Liver (tissue), 9 donors: ENCODE results near the gene SEC14L6. TPM values are rescaled to one million over a fixed set of nuclear protein-coding genes. Genes with fewer than 3 reads are reported as not detected.

Source experiments
- DNase-seq: peaks from one replicate; pipeline ENCODE4 v3.0.0-alpha.2; 2017; ENCODE audit warnings: low spot score
- H3K27ac ChIP-seq, 2 donors: one replicate each; pipeline ENCODE4 v1.7.0; 2013; ENCODE audit warnings: inconsistent platforms in 2 of 2, low read length in 2 of 2, control low read depth in 1 of 2, low read depth in 1 of 2, mild to moderate bottlenecking in 1 of 2
- H3K27me3 ChIP-seq, 4 donors: one replicate each; pipeline versions ENCODE4 v1.6.1 to v1.7.0; 2013; ENCODE audit warnings: low read length in 3 of 4, inconsistent platforms in 1 of 4, mild to moderate bottlenecking in 1 of 4, moderate library complexity in 1 of 4; ENCODE audit not compliant: control insufficient read depth in 4 of 4, insufficient read depth in 4 of 4
- H3K36me3 ChIP-seq, 4 donors: one replicate each; pipeline versions ENCODE4 v1.6.1 to v1.7.0; 2013; ENCODE audit warnings: low read length in 3 of 4, mild to moderate bottlenecking in 3 of 4, low read depth in 1 of 4, moderate library complexity in 1 of 4; ENCODE audit not compliant: control insufficient read depth in 4 of 4, insufficient read depth in 3 of 4
- H3K4me1 ChIP-seq, 4 donors: one replicate each; pipeline versions ENCODE4 v1.6.1 to v1.7.0; 2013; ENCODE audit warnings: low read length in 3 of 4, mild to moderate bottlenecking in 3 of 4, moderate library complexity in 1 of 4; ENCODE audit not compliant: control insufficient read depth in 4 of 4, insufficient read depth in 4 of 4
- H3K4me3 ChIP-seq, 3 donors: one replicate each; pipeline versions ENCODE4 v1.6.1 to v1.7.0; 2013; ENCODE audit warnings: low read length in 3 of 3, control low read depth in 1 of 3, low read depth in 1 of 3, mild to moderate bottlenecking in 1 of 3
- H3K9ac ChIP-seq, 2 donors: one replicate each; pipeline ENCODE4 v1.7.0; 2013; ENCODE audit warnings: low read length in 2 of 2, mild to moderate bottlenecking in 2 of 2, moderate library complexity in 2 of 2, control low read depth in 1 of 2, low read depth in 1 of 2
- H3K9me3 ChIP-seq, 4 donors: one replicate each; pipeline versions ENCODE4 v1.6.1 to v1.7.0; 2013; ENCODE audit warnings: low read length in 3 of 4; ENCODE audit not compliant: control insufficient read depth in 4 of 4
- ATF3 ChIP-seq: IDR thresholded peaks from 2 replicates; pipeline ENCODE4 v1.6.1; 2016; ENCODE audit warnings: antibody characterized with exemption
- FOXA1 ChIP-seq: IDR thresholded peaks from 2 replicates; pipeline ENCODE4 v1.6.1; 2016; ENCODE audit warnings: antibody characterized with exemption
- FOXA2 ChIP-seq: IDR thresholded peaks from 2 replicates; pipeline ENCODE4 v1.6.1; 2016; ENCODE audit warnings: antibody characterized with exemption
- HNF4A ChIP-seq, 2 donors: conservative IDR thresholded peaks; 2 replicates each; pipeline ENCODE4 v1.6.1; 2016; ENCODE audit warnings: antibody characterized with exemption in 2 of 2, mild to moderate bottlenecking in 2 of 2
- JUND ChIP-seq, 2 donors: IDR thresholded peaks; 2 replicates each; pipeline ENCODE4 v1.6.1; 2016; ENCODE audit warnings: antibody characterized with exemption in 2 of 2
- NR2F2 ChIP-seq: IDR thresholded peaks from 2 replicates; pipeline ENCODE4 v1.6.1; 2016; ENCODE audit warnings: antibody characterized with exemption
- REST ChIP-seq: IDR thresholded peaks from 2 replicates; pipeline ENCODE4 v1.6.1; 2016; ENCODE audit warnings: antibody characterized with exemption, mild to moderate bottlenecking
- RXRA ChIP-seq, 2 donors: IDR thresholded peaks; 2 replicates each; pipeline ENCODE4 v1.6.1; 2017 to 2018; ENCODE audit warnings: antibody characterized with exemption in 2 of 2, mild to moderate bottlenecking in 1 of 2
- SP1 ChIP-seq: IDR thresholded peaks from 2 replicates; pipeline ENCODE4 v1.6.1; 2018; ENCODE audit warnings: antibody characterized with exemption, mild to moderate bottlenecking
- TAF1 ChIP-seq: conservative IDR thresholded peaks from 2 replicates; pipeline ENCODE4 v1.6.1; 2016; ENCODE audit warnings: antibody characterized with exemption, mild to moderate bottlenecking
- ZBTB33 ChIP-seq: IDR thresholded peaks from 2 replicates; pipeline ENCODE4 v1.6.1; 2016; ENCODE audit warnings: antibody characterized with exemption
- WGBS: extraction: QIAGEN DNeasy Blood & Tissue Kit; methylation state at CpG from one replicate; pipeline ENCODE4 v1.1.7; 2013; 5-methylcytosine and 5-hydroxymethylcytosine counted together
- polyA plus RNA-seq, 2 donors: library from polyadenylated mRNA; stranded (reverse) in 1 of 2; unstranded in 1 of 2; fragments of 200-250 nt in 1 of 2; fragments of >200 nt in 1 of 2; fragmentation: Nextera tagmentation in 1 of 2; extraction: Ambion mirVana in 1 of 2; gene quantifications; one replicate each; pipeline versions ENCODE4 v1.2.1 to v1.2.3, GENCODE V29; 2013 to 2015
- total RNA-seq, 2 donors: library from RNA; depleted of rRNA; stranded (reverse); fragments of >200 nt; gene quantifications; one replicate each; pipeline ENCODE4 v1.2.3, GENCODE V29; 2014
- TF ChIP-seq, protein P1 (sequence below): IDR thresholded peaks from 2 replicates; pipeline ENCODE4 v1.6.1; 2016; ENCODE audit warnings: antibody characterized with exemption
- donor health status: healthy.
- donor health status: healthy.
- donor health status: healthy.
- donor health status: healthy.
- donor health status: healthy.

Gene SEC14L6
- total and polyA plus RNA-seq, 4 donors = 0.18 to 0.70 (median 0.28) TPM

DNA sequence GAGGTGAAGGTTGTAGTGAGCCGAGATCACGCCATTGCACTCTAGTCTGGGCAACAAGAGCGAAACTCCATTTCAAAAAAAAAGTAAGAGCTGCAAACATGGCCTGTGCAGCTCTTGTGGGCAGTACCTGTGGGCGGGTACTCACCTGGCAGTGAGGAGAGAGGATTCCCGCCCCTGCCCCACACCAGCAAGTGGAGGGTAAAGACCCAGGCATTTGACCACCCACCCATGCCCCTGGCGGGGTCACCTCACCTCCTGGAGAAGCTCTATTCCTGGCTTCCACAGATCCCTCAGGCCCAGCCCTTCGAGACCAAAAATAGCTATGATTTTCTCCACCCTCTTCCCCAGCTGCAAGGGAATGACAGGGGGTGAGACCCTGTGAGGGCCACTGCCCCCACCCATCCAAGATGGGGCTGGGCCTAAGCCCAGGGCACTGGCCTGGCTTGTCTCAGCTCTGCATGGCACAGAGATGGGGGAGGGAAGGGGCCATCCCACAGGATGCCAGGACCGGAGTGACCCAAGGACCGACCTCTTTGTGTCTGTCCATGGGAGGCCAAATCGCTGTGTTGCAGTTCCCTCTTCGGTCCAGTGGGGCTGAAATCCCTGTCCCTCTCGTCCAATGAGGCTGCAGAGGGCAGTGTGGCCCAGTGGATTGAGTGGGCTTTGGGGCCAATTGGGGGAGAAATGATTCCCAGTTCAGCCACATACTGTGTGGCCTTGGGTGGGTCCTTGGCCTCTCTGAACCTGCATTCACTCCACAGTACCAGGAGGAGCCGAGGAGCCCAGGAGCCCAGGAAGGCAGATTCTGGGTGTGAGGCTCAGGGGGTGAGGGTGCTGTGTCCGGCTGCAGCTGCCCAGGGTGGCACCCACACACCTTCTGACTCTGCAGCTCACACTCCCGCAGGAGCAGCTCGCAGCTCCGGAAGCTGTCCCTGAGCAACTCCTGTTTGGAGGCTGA is 14.6 kb downstream of the SEC14L6 start:
- no peaks in the 10 kb centered on the region for H3K27me3 ChIP-seq
- no peaks in the 10 kb centered on the region for H3K36me3 ChIP-seq
- 93% methylated on average over 17 of the region's 17 CpGs for WGBS
- TF ChIP-seq SP1 = no peak
- TF ChIP-seq RXRA (IDR thresholded peaks at IDR 0.05) = no peak
- TF ChIP-seq HNF4A (conservative IDR thresholded peaks at IDR 0.05) = no peak
- TF ChIP-seq NR2F2 = no peak
- no peak for TF ChIP-seq JUND (IDR thresholded peaks at IDR 0.05)
- TF ChIP-seq, protein P1, sequence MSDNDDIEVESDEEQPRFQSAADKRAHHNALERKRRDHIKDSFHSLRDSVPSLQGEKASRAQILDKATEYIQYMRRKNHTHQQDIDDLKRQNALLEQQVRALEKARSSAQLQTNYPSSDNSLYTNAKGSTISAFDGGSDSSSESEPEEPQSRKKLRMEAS = no peak
- no peak for TF ChIP-seq FOXA2
- no peak for TF ChIP-seq FOXA1
- no peak for TF ChIP-seq ATF3
- TF ChIP-seq TAF1 = no peak
- no peak for TF ChIP-seq ZBTB33
- no peak overlapping the region for H3K27ac ChIP-seq
- H3K9me3 ChIP-seq = no peaks in the 10 kb centered on the region
- H3K4me3 ChIP-seq = no peak overlapping the region
- no peak for DNase-seq
- no peak overlapping the region for H3K9ac ChIP-seq
- no peaks in the 10 kb centered on the region for H3K4me1 ChIP-seq

DNA sequence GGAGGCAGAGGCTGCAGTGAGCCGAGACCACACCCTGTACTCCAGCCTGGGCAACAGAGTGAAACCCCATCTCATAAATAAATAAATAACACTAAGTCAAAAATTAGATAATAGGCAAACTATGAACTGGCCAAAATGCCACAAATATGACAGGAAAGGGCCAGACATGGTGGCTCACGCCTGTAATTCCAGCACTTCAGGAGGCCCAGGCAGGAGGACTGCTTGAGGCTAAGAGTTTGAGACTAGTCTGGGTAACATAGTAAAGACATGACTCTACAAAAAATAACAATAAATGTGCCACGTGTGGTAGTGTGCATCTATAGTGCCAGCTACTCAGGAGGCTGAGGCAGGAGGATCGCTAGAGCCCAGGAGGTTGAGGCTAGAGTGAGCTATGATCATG is 19.9 kb downstream of the SEC14L6 start:
- DNase-seq = no peak
- H3K4me1 ChIP-seq = no peaks in the 10 kb centered on the region
- 88% methylated on average over 4 of the region's 4 CpGs for WGBS

More for the DNA sequence above, 19.9 kb downstream of the SEC14L6 start:
- H3K4me3 ChIP-seq = no peak overlapping the region
- no peak overlapping the region for H3K9ac ChIP-seq
- H3K36me3 ChIP-seq = no peaks in the 10 kb centered on the region
- no peak for TF ChIP-seq FOXA2
- no peak for TF ChIP-seq REST
- H3K9me3 ChIP-seq = no peaks in the 10 kb centered on the region
- no peak overlapping the region for H3K27ac ChIP-seq
- H3K27me3 ChIP-seq = no peaks in the 10 kb centered on the region
